ENCODE data around the gene EPB41L4B.

The EPB41L4B gene

DNA sequence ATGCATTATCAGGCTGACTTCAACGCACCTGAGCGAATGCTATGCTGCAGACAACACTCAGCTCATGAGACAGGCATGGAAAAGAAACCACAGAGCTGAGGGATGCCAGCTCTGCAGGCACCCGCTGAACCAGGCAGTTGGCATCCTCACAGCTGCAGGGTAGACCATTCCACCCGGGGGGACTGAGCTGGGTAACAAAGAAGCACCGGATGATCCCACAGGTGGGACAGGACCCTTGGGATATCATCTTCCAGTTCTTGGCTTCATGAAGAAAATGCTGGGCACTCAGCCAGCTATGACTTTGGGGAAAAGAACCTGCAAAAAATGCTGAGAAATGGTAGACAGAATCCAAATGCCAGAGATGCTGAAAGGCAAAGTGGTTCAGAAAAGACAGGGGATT is 9.6 kb downstream of the EPB41L4B start:
- H3K4me3 ChIP-seq (ENCODE audit: low read depth, low read length): no peak overlapping the region
- TF ChIP-seq, protein P1, sequence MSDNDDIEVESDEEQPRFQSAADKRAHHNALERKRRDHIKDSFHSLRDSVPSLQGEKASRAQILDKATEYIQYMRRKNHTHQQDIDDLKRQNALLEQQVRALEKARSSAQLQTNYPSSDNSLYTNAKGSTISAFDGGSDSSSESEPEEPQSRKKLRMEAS (IDR thresholded peaks at IDR 0.05; ENCODE audit: low read depth, low read length): no peak
- TF ChIP-seq POLR2A (IDR thresholded peaks at IDR 0.05; ENCODE audit: extremely low read depth, insufficient read length) (no peak), MYC (IDR thresholded peaks at IDR 0.05; ENCODE audit: low read depth, low read length) (no peak)
- no peak for DNase-seq (ENCODE audit: low read depth)

DNA sequence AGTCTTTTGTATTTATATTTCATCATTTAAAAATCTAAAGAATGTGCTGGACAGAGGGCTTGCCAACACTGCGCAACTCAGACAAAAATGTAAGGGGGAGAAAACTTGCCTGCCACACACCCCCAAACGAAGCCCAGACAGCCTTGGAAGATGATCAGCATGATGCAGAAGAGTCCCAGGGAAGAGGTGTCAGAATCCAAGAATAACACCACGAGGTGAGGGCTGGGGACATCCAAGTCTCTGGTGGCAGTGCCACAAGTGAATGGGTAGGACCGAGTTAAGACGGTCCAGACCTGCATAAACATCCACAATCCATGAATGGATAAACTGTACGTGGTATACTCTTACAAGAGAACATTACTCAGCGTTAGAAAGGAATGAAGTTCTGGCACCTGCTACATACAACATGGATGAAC is 10.4 kb downstream of the EPB41L4B start:
- no peak for TF ChIP-seq POLR2A (IDR thresholded peaks at IDR 0.05; ENCODE audit: extremely low read depth, insufficient read length)
- TF ChIP-seq, protein P2, sequence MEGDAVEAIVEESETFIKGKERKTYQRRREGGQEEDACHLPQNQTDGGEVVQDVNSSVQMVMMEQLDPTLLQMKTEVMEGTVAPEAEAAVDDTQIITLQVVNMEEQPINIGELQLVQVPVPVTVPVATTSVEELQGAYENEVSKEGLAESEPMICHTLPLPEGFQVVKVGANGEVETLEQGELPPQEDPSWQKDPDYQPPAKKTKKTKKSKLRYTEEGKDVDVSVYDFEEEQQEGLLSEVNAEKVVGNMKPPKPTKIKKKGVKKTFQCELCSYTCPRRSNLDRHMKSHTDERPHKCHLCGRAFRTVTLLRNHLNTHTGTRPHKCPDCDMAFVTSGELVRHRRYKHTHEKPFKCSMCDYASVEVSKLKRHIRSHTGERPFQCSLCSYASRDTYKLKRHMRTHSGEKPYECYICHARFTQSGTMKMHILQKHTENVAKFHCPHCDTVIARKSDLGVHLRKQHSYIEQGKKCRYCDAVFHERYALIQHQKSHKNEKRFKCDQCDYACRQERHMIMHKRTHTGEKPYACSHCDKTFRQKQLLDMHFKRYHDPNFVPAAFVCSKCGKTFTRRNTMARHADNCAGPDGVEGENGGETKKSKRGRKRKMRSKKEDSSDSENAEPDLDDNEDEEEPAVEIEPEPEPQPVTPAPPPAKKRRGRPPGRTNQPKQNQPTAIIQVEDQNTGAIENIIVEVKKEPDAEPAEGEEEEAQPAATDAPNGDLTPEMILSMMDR (IDR thresholded peaks at IDR 0.05; ENCODE audit: low read depth, low read length): no peak
- TF ChIP-seq, protein P1 (IDR thresholded peaks at IDR 0.05; ENCODE audit: low read depth, low read length): no peak
- TF ChIP-seq MYC (IDR thresholded peaks at IDR 0.05; ENCODE audit: low read depth, low read length): no peak
- no peak for DNase-seq (ENCODE audit: low read depth)
- no peak overlapping the region for H3K4me3 ChIP-seq (ENCODE audit: low read depth, low read length)

DNA sequence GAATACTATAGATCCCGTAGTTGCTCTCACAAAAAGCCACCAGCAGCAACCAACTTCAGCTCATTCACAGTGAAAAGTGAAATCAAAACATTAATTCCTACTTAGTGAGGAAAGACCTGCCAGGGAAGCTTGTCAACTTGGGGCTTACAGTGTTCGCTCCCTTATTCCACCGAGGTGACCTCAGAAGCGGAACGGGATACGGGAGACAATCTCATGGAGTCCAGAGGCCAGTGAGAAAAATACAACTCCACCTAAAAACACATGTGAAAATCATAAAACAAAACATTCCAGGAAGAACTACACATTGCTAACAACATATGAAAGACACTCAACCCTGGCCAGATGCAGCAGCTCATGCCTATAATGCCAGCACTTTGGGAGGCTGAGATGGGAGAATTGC is 11.6 kb downstream of the EPB41L4B start:
- no peak overlapping the region for H3K4me3 ChIP-seq (ENCODE audit: low read depth, low read length)
- DNase-seq (ENCODE audit: low read depth): no peak
- no peak for TF ChIP-seq MYC (IDR thresholded peaks at IDR 0.05; ENCODE audit: low read depth, low read length)
- TF ChIP-seq POLR2A (IDR thresholded peaks at IDR 0.05; ENCODE audit: extremely low read depth, insufficient read length): no peak
- TF ChIP-seq, protein P1 (IDR thresholded peaks at IDR 0.05; ENCODE audit: low read depth, low read length): no peak
- TF ChIP-seq, protein P2 (IDR thresholded peaks at IDR 0.05; ENCODE audit: low read depth, low read length): no peak

DNA sequence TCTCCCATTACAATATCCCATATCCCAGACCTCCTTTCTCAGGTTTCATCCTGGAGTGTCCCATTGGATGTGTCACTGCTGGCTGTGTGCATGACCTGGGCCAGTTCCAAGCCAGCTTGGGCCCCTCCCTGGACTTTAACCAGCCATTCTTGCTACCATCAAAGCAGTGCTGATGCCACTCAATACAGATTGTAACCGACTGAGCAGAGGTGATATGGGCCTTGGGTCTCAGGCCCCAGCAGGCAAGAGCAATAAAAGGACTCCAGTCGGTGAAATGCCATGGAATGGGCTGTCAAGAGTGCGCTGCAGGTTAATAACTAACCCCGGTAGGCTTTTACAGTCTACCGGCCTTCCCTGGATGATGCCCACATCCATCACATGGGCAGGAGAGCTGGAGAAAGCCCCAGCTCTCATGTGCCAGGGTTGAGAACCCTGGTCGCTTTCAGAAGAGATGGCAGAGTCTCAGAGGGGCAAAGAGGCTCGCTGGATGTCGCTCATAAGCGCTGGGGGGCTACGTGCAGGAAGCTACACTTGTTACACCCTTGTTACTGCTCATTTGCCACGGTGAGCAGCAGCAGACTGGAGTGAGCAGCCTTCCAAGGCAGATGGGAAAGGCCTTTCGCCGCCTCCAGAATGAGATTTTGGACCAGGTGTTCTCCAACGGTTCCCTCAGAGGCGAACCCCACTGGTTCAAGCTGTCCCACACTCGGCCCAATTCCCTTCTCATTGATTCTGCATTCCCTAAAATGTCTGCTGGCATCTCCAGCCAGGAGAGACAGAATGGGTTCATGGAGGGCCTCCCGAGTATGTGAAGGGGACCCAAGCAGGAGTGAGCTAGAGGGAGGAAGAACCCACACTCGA is 13.2 kb downstream of the EPB41L4B start:
- TF ChIP-seq, protein P2 (IDR thresholded peaks at IDR 0.05; ENCODE audit: low read depth, low read length): no peak
- TF ChIP-seq, protein P1 (IDR thresholded peaks at IDR 0.05; ENCODE audit: low read depth, low read length): no peak
- no peak for TF ChIP-seq POLR2A (IDR thresholded peaks at IDR 0.05; ENCODE audit: extremely low read depth, insufficient read length)
- no peak for TF ChIP-seq MYC (IDR thresholded peaks at IDR 0.05; ENCODE audit: low read depth, low read length)
- H3K4me3 ChIP-seq (ENCODE audit: low read depth, low read length): no peak overlapping the region
- no peak for DNase-seq (ENCODE audit: low read depth)

DNA sequence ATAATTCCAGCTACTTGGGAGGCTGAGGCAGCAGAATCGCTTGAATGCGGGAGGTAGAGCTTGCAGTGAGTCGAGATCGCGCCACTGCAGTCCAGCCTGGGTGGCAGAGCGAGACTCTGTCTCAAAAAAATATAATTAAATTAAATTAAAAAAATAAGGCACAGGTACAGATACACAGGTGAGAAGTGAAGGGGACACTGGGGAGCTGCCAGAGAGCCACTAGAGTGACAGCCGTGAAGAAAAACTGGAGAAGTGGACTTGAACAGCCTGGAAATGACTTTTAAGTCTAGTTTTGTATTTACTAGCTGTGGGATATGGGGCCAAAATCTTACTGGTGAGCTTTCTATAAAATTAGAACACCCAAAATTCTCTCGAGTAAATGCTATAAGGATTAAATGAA is 15.1 kb downstream of the EPB41L4B start:
- H3K4me3 ChIP-seq (ENCODE audit: low read depth, low read length): no peak overlapping the region
- TF ChIP-seq MYC (IDR thresholded peaks at IDR 0.05; ENCODE audit: low read depth, low read length) (no peak), POLR2A (IDR thresholded peaks at IDR 0.05; ENCODE audit: extremely low read depth, insufficient read length) (no peak)
- TF ChIP-seq, protein P2 (IDR thresholded peaks at IDR 0.05; ENCODE audit: low read depth, low read length): no peak
- TF ChIP-seq, protein P1 (IDR thresholded peaks at IDR 0.05; ENCODE audit: low read depth, low read length): no peak
- no peak for DNase-seq (ENCODE audit: low read depth)

DNA sequence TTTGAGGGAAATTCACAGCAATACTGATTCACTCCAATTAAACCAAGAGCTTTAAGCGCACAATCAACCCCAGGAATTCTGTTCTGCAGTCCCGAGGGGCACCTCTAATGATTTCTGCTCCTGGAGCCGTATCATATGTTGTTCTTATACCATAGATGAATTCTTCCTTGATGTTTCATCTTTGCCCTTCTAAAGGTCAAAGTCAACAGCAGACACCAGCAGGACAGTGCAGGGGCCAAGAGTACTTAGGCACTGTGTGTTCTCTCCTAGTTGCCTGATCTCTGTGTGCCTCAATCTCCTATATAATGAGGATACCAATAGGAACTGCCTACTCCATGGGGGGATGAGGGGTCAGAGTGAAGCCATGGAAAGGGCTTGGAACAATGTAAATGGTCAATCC is 16.5 kb downstream of the EPB41L4B start:
- no peak for DNase-seq (ENCODE audit: low read depth)
- no peak overlapping the region for H3K4me3 ChIP-seq (ENCODE audit: low read depth, low read length)
- TF ChIP-seq POLR2A (IDR thresholded peaks at IDR 0.05; ENCODE audit: extremely low read depth, insufficient read length) (no peak), MYC (IDR thresholded peaks at IDR 0.05; ENCODE audit: low read depth, low read length) (no peak)
- TF ChIP-seq, protein P2 (IDR thresholded peaks at IDR 0.05; ENCODE audit: low read depth, low read length): no peak
- TF ChIP-seq, protein P1 (IDR thresholded peaks at IDR 0.05; ENCODE audit: low read depth, low read length): no peak

All from NB4 (cell line).